Natural killer cell (primary cell): Measurements from ENCODE around the gene CYSRT1. TPM values are rescaled to one million over a fixed set of nuclear protein-coding genes. Genes with fewer than 3 reads are reported as not detected.
A peak's percentile ranks its signal among the peaks of the same experiment; 100 is the strongest.

Experiments used
- ATAC-seq, 3 donors: fragments of 150-1000 bp in 2 of 3; fragments of 200-7000 bp in 1 of 3; cut with Tn5 transposase; 1 replicate in 1 of 3; 2 replicates in 2 of 3; pipeline ENCODE4 v1.10.0; 2021; ENCODE audit warnings: mild to moderate bottlenecking in 2 of 3, moderate library complexity in 2 of 3
- DNase-seq, 2 donors: peaks; one replicate each; pipeline versions ENCODE4 v3.0.0 to v3.0.0-alpha.2; 2013 to 2021; ENCODE audit warnings: mixed read lengths in 1 of 2
- H3K27ac ChIP-seq: one replicate; pipeline ENCODE4 v1.5.1; 2013; ENCODE audit warnings: mild to moderate bottlenecking, low read length
- H3K27me3 ChIP-seq: one replicate; pipeline ENCODE4 v1.6.1; 2013; ENCODE audit warnings: low read length; ENCODE audit not compliant: control insufficient read depth, insufficient read depth
- H3K36me3 ChIP-seq: one replicate; pipeline ENCODE4 v1.6.1; 2013; ENCODE audit warnings: low read length; ENCODE audit not compliant: control insufficient read depth, insufficient read depth
- H3K4me1 ChIP-seq: one replicate; pipeline ENCODE4 v1.6.1; 2013; ENCODE audit warnings: low read length; ENCODE audit not compliant: control insufficient read depth, insufficient read depth
- H3K4me3 ChIP-seq: one replicate; pipeline ENCODE4 v1.5.1; 2013; ENCODE audit warnings: low read length
- H3K9me3 ChIP-seq: one replicate; pipeline ENCODE4 v1.6.1; 2013; ENCODE audit warnings: low read length; ENCODE audit not compliant: control insufficient read depth, insufficient read depth
- H3K27ac Mint-ChIP-seq, 2 donors: one replicate each; pipeline ENCODE4 v1.8.0; 2022; ENCODE audit warnings: mild to moderate bottlenecking in 2 of 2, mixed read lengths in 2 of 2, moderate library complexity in 1 of 2
- H3K27me3 Mint-ChIP-seq, 2 donors: one replicate each; pipeline ENCODE4 v1.8.0; 2022; ENCODE audit warnings: low read depth in 2 of 2, mixed read lengths in 2 of 2
- H3K36me3 Mint-ChIP-seq: one replicate; pipeline ENCODE4 v1.8.0; 2022; ENCODE audit warnings: mixed read lengths
- H3K4me1 Mint-ChIP-seq, 2 donors: one replicate each; pipeline ENCODE4 v1.8.0; 2022; ENCODE audit warnings: mixed read lengths in 2 of 2
- H3K4me3 Mint-ChIP-seq: one replicate; pipeline ENCODE4 v1.8.0; 2022; ENCODE audit warnings: mild to moderate bottlenecking, moderate library complexity, mixed read lengths
- H3K9me3 Mint-ChIP-seq, 2 donors: one replicate each; pipeline ENCODE4 v1.8.0; 2022; ENCODE audit warnings: mixed read lengths in 2 of 2
- CTCF ChIP-seq: fragments of 200-600 bp; IDR thresholded peaks from one replicate; pipeline ENCODE4 v1.8.0; 2022; ENCODE audit warnings: antibody characterized with exemption
- WGBS: methylation state at CpG from one replicate; pipeline ENCODE4 v1.1.7; 2013; ENCODE audit warnings: missing lambda C conversion rate; ENCODE audit not compliant: insufficient coverage; 5-methylcytosine and 5-hydroxymethylcytosine counted together
- intact Hi-C: fragments of 100-400 bp; cut with micrococcal nuclease; formaldehyde crosslinking; loops from one replicate; pipeline ENCODE4 v1.14.2; 2022
- total RNA-seq, 4 donors: library from RNA; stranded (reverse); fragments of 120-200 nt in 1 of 4; gene quantifications; one replicate each; pipeline versions ENCODE4 v1.2.3 to v1.2.4, GENCODE V29; 2013 to 2022

The CYSRT1 gene
- total RNA-seq, 3 donors from 2014 or later (not counting 1 experiment from before 2014, with no cell fraction given) = 0.38 TPM; not detected in 2

- Histone ChIP-seq H3K27ac (no peak overlapping the region), H3K4me1 (peaks cover 18% of the 10 kb centered on the region), H3K36me3 (peaks cover 17% of the 10 kb centered on the region), H3K27me3 (no peaks in the 10 kb centered on the region), H3K4me3 (no peak overlapping the region), H3K9me3 (no peaks in the 10 kb centered on the region)
- H3K36me3 Mint-ChIP-seq = no peaks in the 10 kb centered on the region
- no peak overlapping the region for H3K4me3 Mint-ChIP-seq
- ATAC-seq (no peak), DNase-seq (no peak)
- H3K27ac Mint-ChIP-seq = peak overlapping the region in 1 of 2 donors; percentile 54
- H3K9me3 Mint-ChIP-seq = no peaks in the 10 kb centered on the region
- intact Hi-C loops = loop anchor here (5.0 kb wide), 2 partner anchors 42 to 452 kb away; partner anchors contain the start of genes TMEM141 and TPRN
- TF ChIP-seq CTCF = no peak
- peaks cover 0 to 4% of the 10 kb centered on the region in 2 donors for H3K27me3 Mint-ChIP-seq
- peaks cover 19 to 25% of the 10 kb centered on the region in 2 donors for H3K4me1 Mint-ChIP-seq
- 93% methylated on average over 36 of the region's 36 CpGs for WGBS
These were observed 19.8 kb downstream of the CYSRT1 start for GRCh38 chr9:137244486-137245449.

DNA sequence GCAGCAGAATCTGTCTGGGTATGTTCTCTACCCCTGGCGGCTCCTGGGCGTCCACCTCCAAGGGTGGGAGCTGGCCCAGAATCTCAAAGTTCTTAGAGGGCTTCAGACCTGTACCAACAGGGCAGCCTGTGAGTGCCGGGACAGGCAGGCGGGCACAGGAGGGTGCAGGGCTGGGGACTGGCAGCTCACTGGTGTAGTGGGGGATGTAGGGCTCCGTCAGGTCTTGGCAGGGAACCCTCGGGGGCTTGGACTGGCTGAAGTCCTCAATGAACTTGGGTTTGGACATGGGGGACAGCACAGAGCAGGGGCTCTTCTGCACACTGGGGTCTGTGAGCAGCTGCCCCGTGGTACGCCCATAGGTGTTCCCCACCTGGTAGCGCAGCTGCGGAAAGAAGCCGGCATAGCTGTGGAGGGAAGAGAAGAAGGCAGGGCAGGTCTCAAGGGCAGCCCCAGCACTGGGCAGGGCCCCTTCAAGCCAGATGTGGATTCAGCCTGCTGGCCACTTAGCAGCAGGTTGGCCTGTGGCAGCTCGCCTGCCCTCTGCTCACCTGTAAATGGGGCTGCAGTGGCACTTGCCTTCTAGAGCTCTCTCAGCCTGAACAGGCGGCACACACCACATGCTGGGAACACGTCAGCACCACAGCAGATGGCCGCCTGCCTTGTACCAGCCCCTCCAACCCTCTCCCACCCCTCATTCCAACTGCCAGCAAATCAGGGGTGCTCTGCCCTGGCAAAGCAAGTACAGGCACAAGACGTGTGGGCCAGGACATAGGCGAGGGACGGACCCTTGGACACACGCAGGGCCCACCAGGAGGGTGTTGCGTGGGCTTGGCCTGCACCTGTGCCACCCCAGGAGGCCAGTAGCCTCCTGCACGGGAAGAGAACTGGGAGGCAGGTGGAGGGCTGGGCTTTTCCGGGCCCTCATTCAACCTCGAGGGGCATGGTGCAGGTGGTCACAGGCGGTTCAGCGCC lies 20.8 kb downstream of the CYSRT1 start:
- H3K27me3 Mint-ChIP-seq = peaks cover 0 to 4% of the 10 kb centered on the region in 2 donors
- 93% methylated on average over 25 of the region's 25 CpGs for WGBS
- H3K27ac Mint-ChIP-seq = no peak overlapping the region
- H3K4me3 ChIP-seq = no peak overlapping the region
- intact Hi-C loops = no loop called here
- no peak for DNase-seq
- peaks cover 19 to 23% of the 10 kb centered on the region in 2 donors for H3K4me1 Mint-ChIP-seq
- no peaks in the 10 kb centered on the region for H3K27me3 ChIP-seq
- peaks cover 14% of the 10 kb centered on the region for H3K4me1 ChIP-seq
- no peak overlapping the region for H3K27ac ChIP-seq
- no peaks in the 10 kb centered on the region for H3K9me3 Mint-ChIP-seq
- H3K9me3 ChIP-seq = no peaks in the 10 kb centered on the region
- TF ChIP-seq CTCF = no peak
- H3K4me3 Mint-ChIP-seq = no peak overlapping the region
- ATAC-seq = no peak
- H3K36me3 Mint-ChIP-seq = no peaks in the 10 kb centered on the region
- peaks cover 17% of the 10 kb centered on the region for H3K36me3 ChIP-seq

DNA sequence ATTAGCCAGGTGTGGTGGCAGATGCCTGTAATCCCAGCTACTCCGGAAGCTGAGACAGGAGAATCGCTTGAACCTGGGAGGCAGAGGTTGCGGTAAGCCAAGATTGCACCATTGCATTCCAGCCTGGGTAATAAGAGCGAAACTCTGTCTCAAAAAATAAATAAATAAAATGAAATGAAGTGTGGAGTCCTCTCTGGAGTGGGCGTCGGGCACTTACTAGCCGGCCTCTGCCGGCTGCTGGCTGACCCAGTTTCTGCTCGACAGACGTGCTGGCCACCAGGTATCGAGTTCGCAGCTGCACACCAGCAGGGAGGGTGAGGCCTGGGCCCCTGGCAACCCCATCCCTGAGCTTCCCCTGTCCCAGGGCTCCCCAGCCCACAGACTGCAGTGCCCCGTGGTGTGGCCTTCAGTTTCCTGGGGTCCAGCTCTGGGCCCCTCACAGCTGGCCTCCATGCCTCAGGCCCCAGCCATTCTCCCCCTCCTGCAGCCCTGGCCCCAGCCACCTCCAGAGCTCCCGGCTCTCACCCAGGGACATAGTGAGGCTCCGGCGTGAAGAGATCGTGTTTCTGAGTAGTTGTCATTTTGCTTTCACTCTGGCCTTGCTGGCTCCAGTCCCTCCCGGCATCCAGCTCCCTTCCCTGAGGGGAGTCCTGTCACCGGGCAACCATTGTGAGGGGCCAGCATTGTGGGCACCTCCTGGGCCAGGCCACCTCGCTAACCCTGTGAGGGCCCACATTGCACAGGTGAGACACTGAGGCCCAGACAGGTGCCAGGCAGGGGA lies 22.4 kb downstream of the CYSRT1 start:
- no peak for TF ChIP-seq CTCF
- H3K4me1 Mint-ChIP-seq = peaks cover 11 to 14% of the 10 kb centered on the region in 2 donors
- Histone ChIP-seq H3K36me3 (peaks cover 14% of the 10 kb centered on the region), H3K4me1 (peaks cover 7% of the 10 kb centered on the region), H3K27me3 (no peaks in the 10 kb centered on the region), H3K4me3 (no peak overlapping the region), H3K9me3 (no peaks in the 10 kb centered on the region), H3K27ac (no peak overlapping the region)
- DNase-seq = no peak
- no peaks in the 10 kb centered on the region for H3K27me3 Mint-ChIP-seq
- WGBS = 89% methylated on average over 20 of the region's 20 CpGs
- ATAC-seq = no peak
- no peaks in the 10 kb centered on the region for H3K9me3 Mint-ChIP-seq
- H3K36me3 Mint-ChIP-seq = no peaks in the 10 kb centered on the region
- H3K4me3 Mint-ChIP-seq = no peak overlapping the region
- intact Hi-C loops = no loop called here
- H3K27ac Mint-ChIP-seq = no peak overlapping the region
